ENCODE results near the gene IRGC. TPM values are rescaled to one million over a fixed set of nuclear protein-coding genes. Genes with fewer than 3 reads are reported as not detected.

Gene IRGC
- total and polyA plus RNA-seq, 2 of the 13 experiments (the other 11 are each of a cell fraction or from before 2014, with no cell fraction given): not detected

GRCh38 chr19:43748205-43748594 lies 32.3 kb downstream of the IRGC start:
- intact Hi-C loops (cut with micrococcal nuclease; ENCODE audit: unreplicated experiment): no loop called here
- ChIA-PET POLR2A (no interaction called here), CTCF (ENCODE audit: low intra/inter-chr PET ratio, low total read pairs) (no interaction called here)
- Histone ChIP-seq H3K9ac (ENCODE audit: insufficient read depth, low read depth, low read length) (no peak overlapping the region), H3K36me3 (replicated peaks in 1 of 2; ENCODE audit: control insufficient read depth in 1 of 2, insufficient read depth in 2 of 2, low read length in 2 of 2) (peaks cover 25 to 74% of the 10 kb centered on the region in 2 experiments), H3K9me3 (ENCODE audit: low read length) (no peaks in the 10 kb centered on the region), H3K27me3 (ENCODE audit: control insufficient read depth in 1 of 2, insufficient read depth in 2 of 2, low read length in 2 of 2) (no peaks in the 10 kb centered on the region), H2AFZ (ENCODE audit: low read length) (no peak overlapping the region), H3K4me1 (ENCODE audit: insufficient read depth, low read length) (peaks cover 10% of the 10 kb centered on the region), H3K4me3 (replicated peaks in 1 of 3; ENCODE audit: insufficient read depth in 1 of 3, low read depth in 2 of 3, low read length in 3 of 3) (no peak overlapping the region), H3K27ac (ENCODE audit: extremely low read length, insufficient read depth, low read length) (no peak overlapping the region), H4K20me1 (ENCODE audit: insufficient read depth, low read length) (no peaks in the 10 kb centered on the region), H3K4me2 (ENCODE audit: low read depth, low read length) (no peak overlapping the region), H3K79me2 (ENCODE audit: insufficient read depth, low read length) (peaks cover 5% of the 10 kb centered on the region)
- ATAC-seq (no peak), FAIRE-seq (no peak), DNase-seq (ENCODE audit: low spot score) (no peak)
- BruUV-seq (replicated peaks): no TSS peak
- no peak for TF ChIP-seq HMGXB3 (CRISPR knock-in tag; IDR thresholded peaks at IDR 0.05; ENCODE audit: borderline replicate concordance)
- in situ Hi-C loops (cut with HindIII; ENCODE audit: extremely low pct_ligation_motif_present, low pct_unique_long_range_greater_than_20kb): loop anchor here (5.0 kb wide), 1 partner anchor 34 kb away; the partner anchor contains the start of gene KCNN4
- WGBS (ENCODE audit: low lambda C conversion rate): 94% methylated on average over 4 of the region's 4 CpGs

- Histone ChIP-seq H3K9ac (ENCODE audit: insufficient read depth, low read depth, low read length) (no peak overlapping the region), H3K9me3 (ENCODE audit: low read length) (no peaks in the 10 kb centered on the region), H3K36me3 (replicated peaks in 1 of 2; ENCODE audit: control insufficient read depth in 1 of 2, insufficient read depth in 2 of 2, low read length in 2 of 2) (peaks cover 24 to 69% of the 10 kb centered on the region in 2 experiments), H3K27me3 (ENCODE audit: control insufficient read depth in 1 of 2, insufficient read depth in 2 of 2, low read length in 2 of 2) (no peaks in the 10 kb centered on the region), H3K4me2 (ENCODE audit: low read depth, low read length) (no peak overlapping the region), H3K27ac (ENCODE audit: extremely low read length, insufficient read depth, low read length) (no peak overlapping the region), H3K4me3 (replicated peaks in 1 of 3; ENCODE audit: insufficient read depth in 1 of 3, low read depth in 2 of 3, low read length in 3 of 3) (no peak overlapping the region), H2AFZ (ENCODE audit: low read length) (no peak overlapping the region), H4K20me1 (ENCODE audit: insufficient read depth, low read length) (no peaks in the 10 kb centered on the region), H3K79me2 (ENCODE audit: insufficient read depth, low read length) (peaks cover 10% of the 10 kb centered on the region), H3K4me1 (ENCODE audit: insufficient read depth, low read length) (peaks cover 15% of the 10 kb centered on the region)
- ATAC-seq (no peak), FAIRE-seq (no peak), DNase-seq (ENCODE audit: low spot score) (no peak)
- intact Hi-C loops (cut with micrococcal nuclease; ENCODE audit: unreplicated experiment): no loop called here
- POLR2A ChIA-PET: no interaction called here
- WGBS (ENCODE audit: low lambda C conversion rate): 98% methylated on average over 4 of the region's 4 CpGs
- CTCF ChIA-PET (ENCODE audit: low intra/inter-chr PET ratio, low total read pairs): no interaction called here
- no TSS peak for BruUV-seq (replicated peaks)
- in situ Hi-C loops (cut with HindIII; ENCODE audit: extremely low pct_ligation_motif_present, low pct_unique_long_range_greater_than_20kb): loop anchor here (5.0 kb wide), 1 partner anchor 34 kb away; the partner anchor contains the start of gene KCNN4
- TF ChIP-seq SAFB2 (CRISPR knock-in tag; IDR thresholded peaks at IDR 0.05; ENCODE audit: borderline replicate concordance, low read depth) (no peak), ZSCAN31 (CRISPR knock-in tag; IDR thresholded peaks at IDR 0.05; ENCODE audit: low read depth) (no peak), HNRNPL (IDR thresholded peaks at IDR 0.05; ENCODE audit: low read depth, low read length) (no peak), NFE2L2 (IDR thresholded peaks at IDR 0.05; ENCODE audit: low read length) (no peak), DBP (CRISPR knock-in tag; IDR thresholded peaks at IDR 0.05; ENCODE audit: not compliant biosample characterization) (no peak)
- TF ChIP-seq, protein P1, sequence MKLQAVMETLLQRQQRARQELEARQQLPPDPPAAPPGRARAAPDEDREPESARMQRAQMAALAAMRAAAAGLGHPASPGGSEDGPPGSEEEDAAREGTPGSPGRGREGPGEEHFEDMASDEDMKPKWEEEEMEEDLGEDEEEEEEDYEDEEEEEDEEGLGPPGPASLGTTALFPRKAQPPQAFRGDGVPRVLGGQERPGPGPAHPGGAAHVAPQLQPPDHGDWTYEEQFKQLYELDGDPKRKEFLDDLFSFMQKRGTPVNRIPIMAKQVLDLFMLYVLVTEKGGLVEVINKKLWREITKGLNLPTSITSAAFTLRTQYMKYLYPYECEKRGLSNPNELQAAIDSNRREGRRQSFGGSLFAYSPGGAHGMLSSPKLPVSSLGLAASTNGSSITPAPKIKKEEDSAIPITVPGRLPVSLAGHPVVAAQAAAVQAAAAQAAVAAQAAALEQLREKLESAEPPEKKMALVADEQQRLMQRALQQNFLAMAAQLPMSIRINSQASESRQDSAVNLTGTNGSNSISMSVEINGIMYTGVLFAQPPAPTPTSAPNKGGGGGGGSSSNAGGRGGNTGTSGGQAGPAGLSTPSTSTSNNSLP (IDR thresholded peaks at IDR 0.05; ENCODE audit: low read depth, low read length): no peak
- TF ChIP-seq, protein P2, sequence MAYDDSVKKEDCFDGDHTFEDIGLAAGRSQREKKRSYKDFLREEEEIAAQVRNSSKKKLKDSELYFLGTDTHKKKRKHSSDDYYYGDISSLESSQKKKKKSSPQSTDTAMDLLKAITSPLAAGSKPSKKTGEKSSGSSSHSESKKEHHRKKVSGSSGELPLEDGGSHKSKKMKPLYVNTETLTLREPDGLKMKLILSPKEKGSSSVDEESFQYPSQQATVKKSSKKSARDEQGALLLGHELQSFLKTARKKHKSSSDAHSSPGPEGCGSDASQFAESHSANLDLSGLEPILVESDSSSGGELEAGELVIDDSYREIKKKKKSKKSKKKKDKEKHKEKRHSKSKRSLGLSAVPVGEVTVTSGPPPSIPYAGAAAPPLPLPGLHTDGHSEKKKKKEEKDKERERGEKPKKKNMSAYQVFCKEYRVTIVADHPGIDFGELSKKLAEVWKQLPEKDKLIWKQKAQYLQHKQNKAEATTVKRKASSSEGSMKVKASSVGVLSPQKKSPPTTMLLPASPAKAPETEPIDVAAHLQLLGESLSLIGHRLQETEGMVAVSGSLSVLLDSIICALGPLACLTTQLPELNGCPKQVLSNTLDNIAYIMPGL (CRISPR knock-in tag; IDR thresholded peaks at IDR 0.05; ENCODE audit: borderline replicate concordance in 1 of 2, low read depth in 1 of 2): no peak
Observed at GRCh38 chr19:43748685-43749084, 32.8 kb downstream of the IRGC start.

All from HepG2 (cell line).